Adrenal gland (tissue), 5 donors: Measurements from ENCODE around the gene ZFYVE16.
"Not testable (repeated sequence)": the region's sequence is repeated elsewhere in the genome, so short reads cannot be mapped to it uniquely, and the experiment has no call there.

Experiments used
- POLR2A ChIP-seq, 2 donors: fragments of 450-650 bp; IDR thresholded peaks; one replicate each; pipeline ENCODE4 v1.6.1; 2017; ENCODE audit warnings: antibody characterized with exemption in 2 of 2, mild to moderate bottlenecking in 2 of 2, moderate library complexity in 1 of 2
- TF ChIP-seq, protein P1 (sequence below), 6 experiments: fragments of 450-650 bp in 4 of 6; fragments of 200-600 bp in 2 of 6; sonication (generic) in 1 of 6; IDR thresholded peaks; 1 replicate in 5 of 6; 2 replicates in 1 of 6; pipeline versions ENCODE4 v1.5.1 to v1.8.0; 2016 to 2021; ENCODE audit warnings: antibody characterized with exemption in 6 of 6, mild to moderate bottlenecking in 2 of 6, moderate library complexity in 1 of 6
- donor health status: DM: no; HTN: no; CAD: no.

DNA sequence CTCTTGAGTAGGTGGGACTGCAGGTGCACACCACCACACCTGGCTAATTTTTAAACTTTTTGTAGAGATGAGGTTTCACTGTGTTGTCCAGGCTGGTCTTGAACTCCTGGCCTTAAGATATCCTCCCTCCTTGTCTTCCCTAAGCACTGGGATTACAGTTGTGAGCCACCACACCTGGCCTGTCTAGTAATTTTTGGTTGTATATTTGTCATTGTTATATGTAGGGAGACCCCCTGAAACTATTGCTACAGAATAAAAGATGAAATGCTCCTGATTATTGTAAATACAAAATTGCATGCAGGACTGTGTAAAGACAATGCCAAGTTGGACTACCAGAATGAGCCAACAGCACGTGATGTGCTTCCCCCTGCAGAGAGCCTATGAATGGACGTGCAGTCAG, 62.8 kb downstream of the ZFYVE16 start:
- TF ChIP-seq, protein P1, sequence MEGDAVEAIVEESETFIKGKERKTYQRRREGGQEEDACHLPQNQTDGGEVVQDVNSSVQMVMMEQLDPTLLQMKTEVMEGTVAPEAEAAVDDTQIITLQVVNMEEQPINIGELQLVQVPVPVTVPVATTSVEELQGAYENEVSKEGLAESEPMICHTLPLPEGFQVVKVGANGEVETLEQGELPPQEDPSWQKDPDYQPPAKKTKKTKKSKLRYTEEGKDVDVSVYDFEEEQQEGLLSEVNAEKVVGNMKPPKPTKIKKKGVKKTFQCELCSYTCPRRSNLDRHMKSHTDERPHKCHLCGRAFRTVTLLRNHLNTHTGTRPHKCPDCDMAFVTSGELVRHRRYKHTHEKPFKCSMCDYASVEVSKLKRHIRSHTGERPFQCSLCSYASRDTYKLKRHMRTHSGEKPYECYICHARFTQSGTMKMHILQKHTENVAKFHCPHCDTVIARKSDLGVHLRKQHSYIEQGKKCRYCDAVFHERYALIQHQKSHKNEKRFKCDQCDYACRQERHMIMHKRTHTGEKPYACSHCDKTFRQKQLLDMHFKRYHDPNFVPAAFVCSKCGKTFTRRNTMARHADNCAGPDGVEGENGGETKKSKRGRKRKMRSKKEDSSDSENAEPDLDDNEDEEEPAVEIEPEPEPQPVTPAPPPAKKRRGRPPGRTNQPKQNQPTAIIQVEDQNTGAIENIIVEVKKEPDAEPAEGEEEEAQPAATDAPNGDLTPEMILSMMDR (IDR thresholded peaks at IDR 0.05) = not testable (repeated sequence)
- not testable (repeated sequence) for TF ChIP-seq POLR2A (IDR thresholded peaks at IDR 0.05)
